Mucosa of rectum (tissue), 2 donors: ENCODE measurements around the gene ULK2.

Experiments used
- H3K27ac ChIP-seq, 2 donors: one replicate each; pipeline ENCODE4 v1.7.0; 2013; ENCODE audit warnings: inconsistent platforms in 2 of 2, low read depth in 2 of 2, low read length in 2 of 2
- H3K27me3 ChIP-seq, 2 donors: one replicate each; pipeline ENCODE4 v1.7.0; 2013; ENCODE audit warnings: low read length in 2 of 2; ENCODE audit not compliant: control insufficient read depth in 2 of 2, insufficient read depth in 2 of 2
- H3K36me3 ChIP-seq, 2 donors: one replicate each; pipeline ENCODE4 v1.7.0; 2013; ENCODE audit warnings: low read length in 2 of 2; ENCODE audit not compliant: control insufficient read depth in 2 of 2, insufficient read depth in 2 of 2
- H3K4me1 ChIP-seq, 2 donors: one replicate each; pipeline ENCODE4 v1.7.0; 2013; ENCODE audit warnings: low read length in 2 of 2, mild to moderate bottlenecking in 1 of 2; ENCODE audit not compliant: control insufficient read depth in 2 of 2, insufficient read depth in 2 of 2
- H3K4me3 ChIP-seq, 2 donors: one replicate each; pipeline ENCODE4 v1.7.0; 2013; ENCODE audit warnings: low read length in 2 of 2
- H3K9ac ChIP-seq, 2 donors: one replicate each; pipeline ENCODE4 v1.7.0; 2013; ENCODE audit warnings: low read length in 2 of 2, low read depth in 1 of 2, mild to moderate bottlenecking in 1 of 2
- H3K9me3 ChIP-seq, 2 donors: one replicate each; pipeline ENCODE4 v1.7.0; 2013; ENCODE audit warnings: low read length in 2 of 2; ENCODE audit not compliant: control insufficient read depth in 2 of 2
- donor health status: healthy.
- donor health status: Normal muscosa, but diverticular disease.

The ULK2 gene

DNA sequence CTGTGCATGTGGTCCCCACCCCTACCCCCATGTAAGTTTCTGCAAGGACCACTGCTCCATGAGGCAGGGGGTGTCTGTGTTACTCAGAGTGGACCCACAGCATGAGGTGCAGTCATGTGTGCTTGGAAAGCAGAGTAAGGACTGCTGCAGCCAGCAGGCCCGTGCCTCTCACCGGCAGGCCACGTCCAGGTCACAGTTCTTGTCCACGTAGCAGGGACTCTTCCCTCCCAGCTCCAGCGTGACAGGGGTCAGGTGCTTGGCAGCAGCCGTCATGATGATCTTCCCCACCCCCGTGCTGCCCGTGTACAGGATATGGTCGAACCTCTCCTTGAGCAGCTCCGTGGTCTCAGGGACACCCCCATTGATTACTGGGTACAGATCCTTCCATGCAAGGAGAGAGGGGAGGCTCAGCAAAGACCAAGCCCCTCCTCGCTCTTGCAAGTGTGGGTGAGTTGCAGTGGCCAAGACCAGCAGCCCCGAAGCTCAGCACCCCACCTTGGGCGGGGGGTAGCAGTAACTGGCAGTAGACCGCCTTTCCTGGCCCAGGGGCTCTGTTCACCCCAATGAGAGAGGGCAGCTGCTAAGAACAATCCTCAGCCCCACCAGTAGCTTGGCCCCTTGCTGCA lies 125.8 kb downstream of the ULK2 start:
- Histone ChIP-seq H3K9ac (no peak overlapping the region), H3K27ac (no peak overlapping the region), H3K9me3 (no peaks in the 10 kb centered on the region), H3K27me3 (no peaks in the 10 kb centered on the region), H3K36me3 (no peaks in the 10 kb centered on the region), H3K4me3 (no peak overlapping the region), H3K4me1 (peaks cover 7 to 15% of the 10 kb centered on the region in 2 donors)

DNA sequence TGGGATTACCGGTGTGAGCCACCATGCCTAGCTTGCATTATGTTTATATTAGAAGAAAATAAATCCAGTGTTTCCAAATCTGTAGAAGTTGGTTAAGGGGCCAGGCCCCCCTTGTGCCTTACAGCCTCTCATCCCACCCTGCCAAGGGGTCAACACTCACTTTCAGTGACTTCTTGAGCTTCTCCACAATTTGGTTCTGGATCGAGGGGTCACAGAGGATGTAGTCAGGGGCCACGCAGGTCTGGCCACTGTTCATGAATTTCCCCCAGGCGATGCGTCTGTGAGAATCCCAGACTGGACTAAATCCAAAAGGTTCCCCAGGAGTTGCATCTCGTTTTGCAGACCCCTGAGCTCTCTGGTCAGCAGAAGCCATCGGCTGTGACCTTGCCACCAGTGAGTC lies 126.8 kb downstream of the ULK2 start:
- peaks cover 7 to 10% of the 10 kb centered on the region in 2 donors for H3K4me1 ChIP-seq
- no peak overlapping the region for H3K9ac ChIP-seq
- H3K27ac ChIP-seq, result no peak overlapping the region
- H3K9me3 ChIP-seq, result no peaks in the 10 kb centered on the region
- no peak overlapping the region for H3K4me3 ChIP-seq
- no peaks in the 10 kb centered on the region for H3K27me3 ChIP-seq
- no peaks in the 10 kb centered on the region for H3K36me3 ChIP-seq

DNA sequence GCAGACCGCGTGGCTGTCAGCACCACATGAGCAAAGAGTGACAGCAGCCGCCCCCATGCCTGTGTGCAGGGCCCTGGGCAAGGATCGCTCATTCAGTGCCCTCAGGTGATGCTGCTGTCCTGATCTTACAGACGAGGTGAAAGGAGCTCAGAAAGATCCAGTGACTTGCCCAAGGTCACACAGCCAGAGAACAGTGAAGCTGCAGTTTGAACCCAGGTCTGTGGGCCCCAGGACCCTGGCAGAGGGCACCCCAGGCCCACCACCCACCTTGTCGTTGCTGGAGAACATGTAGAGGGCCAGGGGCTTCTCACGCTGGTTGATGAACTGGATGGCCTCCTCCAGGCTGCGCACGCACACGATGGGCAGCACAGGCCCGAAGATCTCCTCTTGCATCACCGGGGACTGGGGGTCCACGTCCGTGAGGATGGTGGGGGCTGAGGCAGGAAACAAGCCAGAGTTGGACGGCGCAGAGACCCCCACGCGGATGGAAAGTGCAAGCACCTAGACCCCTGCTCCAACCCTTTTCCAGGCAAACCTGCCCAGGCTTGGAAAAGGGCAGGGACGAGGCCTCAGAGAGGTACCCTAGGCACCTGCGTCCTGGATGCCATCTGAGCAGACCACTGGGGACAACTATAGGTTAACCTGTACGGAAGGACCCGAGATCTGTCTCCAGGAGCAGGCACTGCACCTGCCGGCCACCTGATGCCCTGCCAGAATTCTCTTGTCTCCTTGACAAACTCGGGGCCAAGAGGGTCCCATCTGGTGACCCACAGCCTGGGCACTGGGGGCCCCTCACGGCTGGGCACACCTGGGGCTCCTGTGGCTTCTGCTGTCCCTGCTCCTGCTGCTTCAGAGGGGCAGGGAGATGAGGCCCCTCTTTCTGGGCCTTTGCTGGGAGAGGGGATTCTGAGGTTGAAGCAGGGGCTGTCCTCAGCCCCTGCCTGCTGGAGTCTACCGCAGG lies 128.2 kb downstream of the ULK2 start:
- Histone ChIP-seq H3K36me3 (no peaks in the 10 kb centered on the region), H3K9ac (no peak overlapping the region), H3K4me1 (peaks cover 5 to 9% of the 10 kb centered on the region in 2 donors), H3K4me3 (no peak overlapping the region), H3K27ac (no peak overlapping the region), H3K9me3 (no peaks in the 10 kb centered on the region), H3K27me3 (no peaks in the 10 kb centered on the region)

DNA sequence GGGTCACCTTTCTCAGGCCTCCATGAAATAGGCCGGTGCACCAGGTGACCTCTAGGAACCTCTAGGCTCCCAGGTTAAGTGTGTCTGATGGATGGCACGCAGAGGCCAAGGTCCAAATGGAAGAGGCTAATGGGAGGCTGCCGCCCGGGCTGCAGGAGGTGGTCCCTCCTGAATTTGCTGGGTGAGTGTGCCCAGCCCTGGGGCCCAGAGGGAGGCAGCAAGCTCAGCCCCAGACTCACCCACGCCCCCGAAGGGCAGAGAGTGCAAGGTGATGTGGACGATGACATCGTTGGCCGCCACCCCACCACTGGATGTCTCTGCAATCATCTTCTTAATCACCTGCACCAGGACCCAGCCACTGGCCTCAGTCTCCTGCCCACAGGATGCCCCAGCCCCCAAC lies 129.0 kb downstream of the ULK2 start:
- Histone ChIP-seq H3K27me3 (no peaks in the 10 kb centered on the region), H3K36me3 (no peaks in the 10 kb centered on the region), H3K9me3 (no peaks in the 10 kb centered on the region), H3K4me1 (peaks cover 12 to 15% of the 10 kb centered on the region in 2 donors), H3K4me3 (no peak overlapping the region), H3K9ac (no peak overlapping the region), H3K27ac (no peak overlapping the region)

DNA sequence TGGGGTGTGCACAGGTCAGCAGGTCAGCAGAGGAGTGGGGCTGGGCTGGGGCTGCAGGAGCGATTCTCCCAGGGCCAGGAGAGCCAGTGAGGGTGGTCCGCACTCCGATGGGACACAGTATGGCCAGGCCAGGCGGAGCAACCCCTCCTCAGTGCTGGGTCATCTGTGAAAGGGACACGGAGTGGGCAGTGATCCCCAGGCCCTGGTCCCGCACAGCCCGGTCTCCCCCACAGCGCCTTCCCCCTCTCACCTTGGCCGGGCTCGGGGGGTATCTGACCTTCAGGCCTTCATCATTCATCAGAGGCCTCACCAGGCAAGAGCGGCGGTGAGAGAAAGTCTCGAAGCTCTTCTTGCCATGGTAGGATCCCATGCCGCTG lies 129.7 kb downstream of the ULK2 start:
- Histone ChIP-seq H3K27me3 (no peaks in the 10 kb centered on the region), H3K36me3 (no peaks in the 10 kb centered on the region), H3K4me3 (no peak overlapping the region), H3K27ac (no peak overlapping the region), H3K9ac (no peak overlapping the region), H3K9me3 (no peaks in the 10 kb centered on the region), H3K4me1 (peaks cover 12 to 20% of the 10 kb centered on the region in 2 donors)

DNA sequence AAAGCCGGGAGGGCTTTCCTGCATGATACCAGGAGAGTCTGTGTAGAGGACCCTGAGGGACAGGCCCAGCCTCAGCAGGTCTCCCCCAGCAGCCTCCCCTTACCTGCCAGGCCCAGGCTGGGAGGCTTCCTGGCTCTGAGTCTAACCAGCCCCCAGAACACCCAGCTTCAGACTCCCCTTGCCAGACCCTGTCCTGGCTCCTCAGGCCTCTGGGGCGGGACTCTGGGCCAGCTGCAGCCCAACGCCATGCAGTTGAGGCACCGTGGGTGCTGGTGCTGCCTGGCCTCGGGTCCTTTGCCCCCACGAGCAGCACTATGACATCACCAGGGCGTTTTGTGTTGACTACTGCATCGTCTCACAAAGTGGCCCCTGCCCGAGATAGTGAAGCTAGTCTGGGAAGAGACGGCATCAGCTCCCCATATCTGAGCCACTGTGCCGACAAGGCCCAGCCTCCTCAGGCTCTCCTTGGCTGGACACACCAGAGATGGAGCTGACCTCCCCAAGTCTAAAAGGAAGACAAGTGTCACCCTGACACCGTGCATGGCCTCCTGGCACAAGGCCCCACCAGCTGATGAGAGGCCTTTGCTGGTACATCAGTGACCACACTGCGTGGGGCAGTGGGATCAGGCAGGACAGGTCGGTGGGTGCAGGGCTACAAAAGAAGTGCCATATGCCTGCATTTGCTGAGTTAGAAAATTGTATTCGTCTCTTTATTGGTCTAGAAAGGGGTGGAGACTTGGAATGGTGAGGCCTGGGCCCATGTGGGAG lies 130.2 kb downstream of the ULK2 start:
- no peaks in the 10 kb centered on the region for H3K36me3 ChIP-seq
- H3K9ac ChIP-seq, result no peak overlapping the region
- H3K4me3 ChIP-seq, result no peak overlapping the region
- H3K27ac ChIP-seq, result no peak overlapping the region
- H3K27me3 ChIP-seq, result no peaks in the 10 kb centered on the region
- H3K4me1 ChIP-seq, result peaks cover 12 to 20% of the 10 kb centered on the region in 2 donors
- H3K9me3 ChIP-seq, result no peaks in the 10 kb centered on the region

DNA sequence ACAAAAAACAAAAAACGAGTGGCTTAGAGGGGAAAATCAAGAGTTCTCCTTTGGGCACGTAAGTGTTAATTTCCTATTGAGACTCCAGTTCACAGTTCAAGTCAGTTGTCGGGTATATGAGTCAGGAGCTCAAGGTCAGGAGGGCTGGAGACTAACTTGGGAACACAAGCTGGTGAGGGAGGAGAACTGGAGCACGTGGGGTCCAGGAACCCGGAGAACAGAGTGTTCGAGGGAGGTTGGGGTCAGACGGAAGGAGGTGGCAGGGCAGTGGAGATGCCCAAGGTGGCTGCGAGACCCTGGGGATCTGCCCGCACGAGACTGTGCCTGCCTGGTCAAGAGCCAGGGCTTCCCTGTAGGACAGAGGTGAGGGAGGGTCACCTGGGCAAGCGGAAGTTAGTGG lies 131.7 kb downstream of the ULK2 start:
- H3K4me3 ChIP-seq, result no peak overlapping the region
- no peak overlapping the region for H3K9ac ChIP-seq
- H3K27ac ChIP-seq, result no peak overlapping the region
- H3K36me3 ChIP-seq, result no peaks in the 10 kb centered on the region
- H3K9me3 ChIP-seq, result no peaks in the 10 kb centered on the region
- no peaks in the 10 kb centered on the region for H3K27me3 ChIP-seq
- peaks cover 12 to 20% of the 10 kb centered on the region in 2 donors for H3K4me1 ChIP-seq

DNA sequence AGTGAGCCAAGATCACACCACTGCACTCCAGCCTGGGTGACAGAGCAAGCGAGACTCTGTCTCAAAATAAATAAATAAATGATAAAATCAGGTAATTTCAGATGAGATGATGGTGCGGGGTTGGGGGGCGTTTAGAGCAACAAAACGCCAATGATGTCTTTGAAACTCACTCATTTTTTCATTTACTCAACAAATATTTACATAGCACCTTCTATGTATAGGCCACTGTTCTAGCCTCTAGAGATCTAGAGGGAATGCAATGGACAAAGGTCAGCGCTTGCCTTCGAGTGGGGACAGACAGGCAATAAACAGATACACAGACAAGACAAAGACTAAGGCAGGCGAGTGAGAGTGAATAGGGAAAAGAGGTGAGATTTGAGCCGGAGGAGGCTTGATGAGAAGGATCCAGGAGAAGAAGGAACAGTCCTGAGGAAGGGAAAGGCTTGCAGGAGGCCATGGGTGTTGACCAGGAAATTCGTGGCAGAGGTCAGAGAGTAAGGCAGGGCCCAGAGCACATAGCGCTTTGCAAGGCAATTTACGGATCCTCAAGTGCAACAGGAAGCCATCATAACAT lies 133.7 kb downstream of the ULK2 start:
- H3K4me3 ChIP-seq, result no peak overlapping the region
- H3K9ac ChIP-seq, result no peak overlapping the region
- peaks cover 12 to 20% of the 10 kb centered on the region in 2 donors for H3K4me1 ChIP-seq
- no peaks in the 10 kb centered on the region for H3K36me3 ChIP-seq
- peak overlapping the region; percentile 54 to 67 for H3K27ac ChIP-seq
- no peaks in the 10 kb centered on the region for H3K27me3 ChIP-seq
- no peaks in the 10 kb centered on the region for H3K9me3 ChIP-seq

DNA sequence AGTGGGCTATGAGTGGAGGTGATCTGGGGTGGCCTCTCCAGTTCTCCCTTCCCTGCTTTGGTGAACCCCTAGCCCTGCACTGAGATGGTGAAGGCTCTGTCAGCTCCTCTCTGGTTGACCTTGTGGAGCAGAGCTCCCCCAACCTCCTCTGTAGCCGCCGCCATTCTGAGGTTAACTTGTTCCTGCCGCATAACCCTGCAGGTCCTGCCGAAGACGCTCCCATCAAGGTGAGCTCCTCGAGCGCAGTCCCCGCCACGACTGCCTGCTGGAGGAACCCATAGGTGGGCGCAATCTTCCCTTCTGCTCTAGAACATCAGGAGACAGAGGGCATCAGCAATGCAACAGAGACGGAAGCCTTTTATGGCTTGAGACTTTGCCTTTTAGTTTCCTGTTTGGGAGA lies 136.1 kb downstream of the ULK2 start:
- no peak overlapping the region for H3K27ac ChIP-seq
- H3K36me3 ChIP-seq, result no peaks in the 10 kb centered on the region
- no peaks in the 10 kb centered on the region for H3K9me3 ChIP-seq
- H3K4me3 ChIP-seq, result no peak overlapping the region
- no peaks in the 10 kb centered on the region for H3K27me3 ChIP-seq
- peaks cover 22 to 33% of the 10 kb centered on the region in 2 donors for H3K4me1 ChIP-seq
- H3K9ac ChIP-seq, result no peak overlapping the region
